K562 (cell line): Measurements from ENCODE around the gene KDM2A. TPM values are rescaled to one million over a fixed set of nuclear protein-coding genes. Genes with fewer than 3 reads are reported as not detected.

Experiments
- ZNF274 ChIP-seq: IDR thresholded peaks from 2 replicates; pipeline ENCODE4 v1.6.1; 2011; ENCODE audit warnings: low read depth, mild to moderate bottlenecking, low read length, moderate library complexity, borderline replicate concordance
- ZNF444 ChIP-seq: fragments of 250-450 bp; sonication (Bioruptor Pico); IDR thresholded peaks from 2 replicates; pipeline ENCODE4 v1.4.0; 2020; ENCODE audit warnings: mild to moderate bottlenecking, moderate library complexity
- polyA plus RNA-seq, 8 experiments: library from polyadenylated mRNA; depleted of rRNA in 4 of 8; stranded (reverse) in 5 of 8; unstranded in 3 of 8; fragments of >200 nt; fragmentation: Nextera tagmentation in 2 of 8; fragmentation: Illumina TruSeq in 1 of 8; extraction: Ambion mirVana in 2 of 8; extraction: Trizol in 1 of 8; gene quantifications; 2 replicates each; pipeline versions ENCODE4 v1.2.1 to v1.2.3, GENCODE V29; 2011 to 2014; ENCODE audit warnings: inconsistent platforms in 1 of 8, missing spikeins in 1 of 8
- total RNA-seq, 7 experiments: library from RNA; depleted of rRNA in 6 of 7; stranded (reverse); fragments of >200 nt in 6 of 7; fragmentation: Illumina TruSeq in 2 of 7; extraction: Trizol in 2 of 7; gene quantifications; 2 replicates each; pipeline versions ENCODE4 v1.2.1 to v1.2.3, GENCODE V29; 2011 to 2021; ENCODE audit warnings: low replicate concordance in 1 of 7
- TF ChIP-seq, protein P1 (sequence below), 2 experiments: fragments of 450-650 bp in 1 of 2; sonication (generic) in 1 of 2; formaldehyde crosslinking in 1 of 2; IDR thresholded peaks; 2 replicates each; pipeline versions ENCODE4 v1.7.1 to v1.9.0; 2016 to 2022; ENCODE audit warnings: inconsistent platforms in 1 of 2, mild to moderate bottlenecking in 1 of 2, missing genetic modification reagents in 1 of 2

KDM2A gene
- total and polyA plus RNA-seq, 9 of the 15 experiments (the other 6 are each of a cell fraction or from before 2014, with no cell fraction given) = 5.0 to 39.3 (median 21.3) TPM

DNA sequence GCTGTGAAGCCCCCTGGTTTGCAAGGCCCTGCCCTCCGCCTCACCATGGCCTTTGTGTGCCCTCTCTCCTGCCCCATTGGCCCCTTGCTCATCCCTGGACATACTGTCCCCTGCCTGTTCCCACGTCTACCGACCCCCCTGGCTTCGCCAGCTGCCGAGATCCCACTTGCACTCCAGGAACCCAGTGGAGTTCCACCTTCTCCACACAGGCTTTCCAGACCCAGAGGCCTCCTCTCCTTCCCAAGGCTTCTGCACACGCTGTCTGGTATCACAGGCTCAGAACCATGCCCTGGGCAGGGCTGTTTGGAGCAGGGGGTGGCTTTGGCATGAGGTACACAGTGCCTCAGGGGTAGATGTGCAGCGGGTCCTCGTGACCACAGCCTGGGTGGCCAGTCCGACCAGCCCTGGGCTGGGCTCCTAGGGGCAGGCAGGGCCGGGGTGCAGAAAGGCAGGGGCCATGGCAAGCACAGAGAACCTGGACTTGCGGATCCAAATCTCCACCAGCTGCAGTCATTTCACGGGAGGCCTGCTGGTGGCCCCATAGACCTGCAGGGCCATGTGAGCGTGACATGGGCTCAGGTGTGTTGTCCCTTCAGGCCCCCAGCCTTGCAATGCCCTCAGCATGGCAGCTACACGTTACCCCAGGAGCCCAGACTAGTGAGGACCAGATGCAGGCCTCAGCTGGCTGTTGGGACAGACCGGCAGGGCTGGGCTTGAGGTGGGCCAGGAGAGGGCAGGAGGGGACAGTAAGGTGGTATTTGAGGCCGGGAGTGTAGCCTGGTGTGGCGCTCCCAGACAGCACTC is 156.7 kb downstream of the KDM2A start (continued):
- TF ChIP-seq, protein P1, sequence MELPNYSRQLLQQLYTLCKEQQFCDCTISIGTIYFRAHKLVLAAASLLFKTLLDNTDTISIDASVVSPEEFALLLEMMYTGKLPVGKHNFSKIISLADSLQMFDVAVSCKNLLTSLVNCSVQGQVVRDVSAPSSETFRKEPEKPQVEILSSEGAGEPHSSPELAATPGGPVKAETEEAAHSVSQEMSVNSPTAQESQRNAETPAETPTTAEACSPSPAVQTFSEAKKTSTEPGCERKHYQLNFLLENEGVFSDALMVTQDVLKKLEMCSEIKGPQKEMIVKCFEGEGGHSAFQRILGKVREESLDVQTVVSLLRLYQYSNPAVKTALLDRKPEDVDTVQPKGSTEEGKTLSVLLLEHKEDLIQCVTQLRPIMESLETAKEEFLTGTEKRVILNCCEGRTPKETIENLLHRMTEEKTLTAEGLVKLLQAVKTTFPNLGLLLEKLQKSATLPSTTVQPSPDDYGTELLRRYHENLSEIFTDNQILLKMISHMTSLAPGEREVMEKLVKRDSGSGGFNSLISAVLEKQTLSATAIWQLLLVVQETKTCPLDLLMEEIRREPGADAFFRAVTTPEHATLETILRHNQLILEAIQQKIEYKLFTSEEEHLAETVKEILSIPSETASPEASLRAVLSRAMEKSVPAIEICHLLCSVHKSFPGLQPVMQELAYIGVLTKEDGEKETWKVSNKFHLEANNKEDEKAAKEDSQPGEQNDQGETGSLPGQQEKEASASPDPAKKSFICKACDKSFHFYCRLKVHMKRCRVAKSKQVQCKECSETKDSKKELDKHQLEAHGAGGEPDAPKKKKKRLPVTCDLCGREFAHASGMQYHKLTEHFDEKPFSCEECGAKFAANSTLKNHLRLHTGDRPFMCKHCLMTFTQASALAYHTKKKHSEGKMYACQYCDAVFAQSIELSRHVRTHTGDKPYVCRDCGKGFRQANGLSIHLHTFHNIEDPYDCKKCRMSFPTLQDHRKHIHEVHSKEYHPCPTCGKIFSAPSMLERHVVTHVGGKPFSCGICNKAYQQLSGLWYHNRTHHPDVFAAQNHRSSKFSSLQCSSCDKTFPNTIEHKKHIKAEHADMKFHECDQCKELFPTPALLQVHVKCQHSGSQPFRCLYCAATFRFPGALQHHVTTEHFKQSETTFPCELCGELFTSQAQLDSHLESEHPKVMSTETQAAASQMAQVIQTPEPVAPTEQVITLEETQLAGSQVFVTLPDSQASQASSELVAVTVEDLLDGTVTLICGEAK (IDR thresholded peaks at IDR 0.05) = no peak
- TF ChIP-seq, protein P1 (CRISPR knock-in tag; IDR thresholded peaks at IDR 0.05) = no peak
- TF ChIP-seq ZNF444 (CRISPR knock-in tag) = no peak
- no peak for TF ChIP-seq ZNF274
